Measurements from ENCODE around the gene RARB.

GRCh38 chr3:25396686-25397085, 31.4 kb upstream of the RARB start:
- TF ChIP-seq POLR2A (IDR thresholded peaks at IDR 0.05) (no peak), CTCF (IDR thresholded peaks at IDR 0.05 in 8 of 11, conservative IDR thresholded peaks at IDR 0.05 in 3 of 11) (no peak)
